Stimulated activated CD4-positive, alpha-beta T cell treated with anti-CD3 and anti-CD28 coated beads, Interleukin-12 subunit alpha, Interleukin-12 subunit beta, amount 100 ng/mL, for 24 hours (primary cell): ENCODE measurements around the gene PON2.
"Not testable (repeated sequence)": the region's sequence is repeated elsewhere in the genome, so short reads cannot be mapped to it uniquely, and the experiment has no call there.

Source experiments
- DNase-seq, 2 experiments: peaks; one replicate each; pipeline ENCODE4 v3.0.0-alpha.2; 2020; ENCODE audit warnings: low read depth in 2 of 2

Gene PON2

GRCh38 chr7:95405208-95405607 lies 29.6 kb downstream of the PON2 start:
- DNase-seq = no peak

GRCh38 chr7:95404316-95404865 lies 30.4 kb downstream of the PON2 start:
- DNase-seq = no peak

GRCh38 chr7:95398155-95398940 lies 36.5 kb downstream of the PON2 start:
- no peak for DNase-seq

GRCh38 chr7:95397381-95397780 lies 37.4 kb downstream of the PON2 start:
- no peak for DNase-seq

GRCh38 chr7:95396136-95397032 lies 38.4 kb downstream of the PON2 start, which contains the start of gene PON3:
Gene PON3, minus strand, starts transcription at chr7:95396375. Its CDS starts 25 bp downstream, at chr7:95396350.
- peak in 1 of 2 experiments; percentile 8 for DNase-seq

GRCh38 chr7:95395755-95396135 lies 39.1 kb downstream of the PON2 start:
- DNase-seq = no peak

- no peak for DNase-seq
Measured at GRCh38 chr7:95394370-95394769, 40.5 kb downstream of the PON2 start.

GRCh38 chr7:95391761-95392160 lies 43.1 kb downstream of the PON2 start:
- no peak for DNase-seq

- no peak for DNase-seq
Measured at GRCh38 chr7:95389516-95389915, 45.3 kb downstream of the PON2 start.

GRCh38 chr7:95379457-95379856 lies 55.4 kb downstream of the PON2 start:
- DNase-seq = not testable (repeated sequence)

GRCh38 chr7:95376632-95377400 lies 58.0 kb downstream of the PON2 start:
- DNase-seq = no peak

GRCh38 chr7:95375591-95376257 lies 59.1 kb downstream of the PON2 start:
- no peak for DNase-seq

GRCh38 chr7:95373323-95373722 lies 61.5 kb downstream of the PON2 start:
- DNase-seq = no peak

- DNase-seq = no peak
Measured at GRCh38 chr7:95368235-95368634, 66.6 kb downstream of the PON2 start.

- no peak for DNase-seq
Measured at GRCh38 chr7:95367606-95368005, 67.2 kb downstream of the PON2 start.

GRCh38 chr7:95365151-95365550 lies 69.7 kb downstream of the PON2 start:
- DNase-seq = no peak

- no peak for DNase-seq
Measured at GRCh38 chr7:95357623-95358022, 77.2 kb downstream of the PON2 start.
